Body of pancreas (tissue), 4 donors: ENCODE data around the gene IRF2BP1.

ENCODE experiments used
- POLR2A ChIP-seq, 3 donors: fragments of 450-650 bp; IDR thresholded peaks; one replicate each; pipeline ENCODE4 v1.6.1; 2016; ENCODE audit warnings: antibody characterized with exemption in 3 of 3, mild to moderate bottlenecking in 2 of 3
- TF ChIP-seq, protein P1 (sequence below), 7 experiments: fragments of 450-650 bp in 4 of 7; fragments of 200-600 bp in 3 of 7; sonication (generic) in 3 of 7; IDR thresholded peaks; one replicate each; pipeline ENCODE4 v1.5.1; 2016 to 2019; ENCODE audit warnings: antibody characterized with exemption in 7 of 7

GRCh38 chr19:45852145-45852750 lies 33.7 kb downstream of the IRF2BP1 start:
- TF ChIP-seq, protein P1, sequence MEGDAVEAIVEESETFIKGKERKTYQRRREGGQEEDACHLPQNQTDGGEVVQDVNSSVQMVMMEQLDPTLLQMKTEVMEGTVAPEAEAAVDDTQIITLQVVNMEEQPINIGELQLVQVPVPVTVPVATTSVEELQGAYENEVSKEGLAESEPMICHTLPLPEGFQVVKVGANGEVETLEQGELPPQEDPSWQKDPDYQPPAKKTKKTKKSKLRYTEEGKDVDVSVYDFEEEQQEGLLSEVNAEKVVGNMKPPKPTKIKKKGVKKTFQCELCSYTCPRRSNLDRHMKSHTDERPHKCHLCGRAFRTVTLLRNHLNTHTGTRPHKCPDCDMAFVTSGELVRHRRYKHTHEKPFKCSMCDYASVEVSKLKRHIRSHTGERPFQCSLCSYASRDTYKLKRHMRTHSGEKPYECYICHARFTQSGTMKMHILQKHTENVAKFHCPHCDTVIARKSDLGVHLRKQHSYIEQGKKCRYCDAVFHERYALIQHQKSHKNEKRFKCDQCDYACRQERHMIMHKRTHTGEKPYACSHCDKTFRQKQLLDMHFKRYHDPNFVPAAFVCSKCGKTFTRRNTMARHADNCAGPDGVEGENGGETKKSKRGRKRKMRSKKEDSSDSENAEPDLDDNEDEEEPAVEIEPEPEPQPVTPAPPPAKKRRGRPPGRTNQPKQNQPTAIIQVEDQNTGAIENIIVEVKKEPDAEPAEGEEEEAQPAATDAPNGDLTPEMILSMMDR (IDR thresholded peaks at IDR 0.05) = no peak
- no peak for TF ChIP-seq POLR2A (IDR thresholded peaks at IDR 0.05)
